ENCODE measurements around the gene PNKD. TPM values are rescaled to one million over a fixed set of nuclear protein-coding genes. Genes with fewer than 3 reads are reported as not detected.

The PNKD gene
- total and polyA plus RNA-seq, 2 donors (not counting 1 experiment from before 2014, with no cell fraction given): 27.7 to 29.1 TPM

- Histone ChIP-seq H3K79me2 (ENCODE audit: control insufficient read depth, insufficient read depth, low read length) (peaks cover 33% of the 10 kb centered on the region), H2AFZ (ENCODE audit: low read length) (no peak overlapping the region), H3K9ac (ENCODE audit: insufficient read depth, low read length) (no peak overlapping the region), H4K20me1 (ENCODE audit: control insufficient read depth, extremely low read depth, insufficient read depth, low read length) (no peaks in the 10 kb centered on the region), H3K4me3 (replicated peaks in 1 of 4; ENCODE audit: control extremely low read depth in 1 of 4, insufficient read depth in 1 of 4, low read depth in 3 of 4, low read length in 4 of 4) (no peak overlapping the region), H3K9me3 (ENCODE audit: control insufficient read depth, insufficient read depth, low read depth, low read length) (no peaks in the 10 kb centered on the region), H3K4me1 (ENCODE audit: control insufficient read depth, extremely low read depth, insufficient read depth, low read length) (peaks cover 17% of the 10 kb centered on the region), H3K27ac (ENCODE audit: insufficient read depth, low read length) (no peak overlapping the region), H3K4me2 (ENCODE audit: extremely low read depth, insufficient read depth, low read length) (no peak overlapping the region), H3K36me3 (ENCODE audit: control insufficient read depth, insufficient read depth, low read length) (no peaks in the 10 kb centered on the region), H3K27me3 (ENCODE audit: control insufficient read depth, insufficient read depth, low read length) (no peaks in the 10 kb centered on the region)
- DNase-seq (ENCODE audit: low read depth in 2 of 2): no peak
- TF ChIP-seq CTCF (conservative IDR thresholded peaks at IDR 0.05 in 1 of 2, IDR thresholded peaks at IDR 0.05 in 1 of 2; ENCODE audit: low read depth in 1 of 2, low read length in 2 of 2): no peak
- TF ChIP-seq EZH2 (IDR thresholded peaks at IDR 0.05; ENCODE audit: low read length, missing control alignments): no peak
Measured at GRCh38 chr2:218293715-218294429, 23.6 kb downstream of the PNKD start.

GRCh38 chr2:218294430-218295022, 24.2 kb downstream of the PNKD start:
- H3K27me3 ChIP-seq (ENCODE audit: control insufficient read depth, insufficient read depth, low read length): no peaks in the 10 kb centered on the region
- TF ChIP-seq CTCF (conservative IDR thresholded peaks at IDR 0.05 in 1 of 2, IDR thresholded peaks at IDR 0.05 in 1 of 2; ENCODE audit: low read depth in 1 of 2, low read length in 2 of 2): no peak
- no peak for TF ChIP-seq EZH2 (IDR thresholded peaks at IDR 0.05; ENCODE audit: low read length, missing control alignments)
- no peak overlapping the region for H3K27ac ChIP-seq (ENCODE audit: insufficient read depth, low read length)
- DNase-seq (ENCODE audit: low read depth in 2 of 2): no peak
- no peak overlapping the region for H2AFZ ChIP-seq (ENCODE audit: low read length)
- no peak overlapping the region for H3K9ac ChIP-seq (ENCODE audit: insufficient read depth, low read length)
- no peak overlapping the region for H3K4me2 ChIP-seq (ENCODE audit: extremely low read depth, insufficient read depth, low read length)
- H3K79me2 ChIP-seq (ENCODE audit: control insufficient read depth, insufficient read depth, low read length): peaks cover 27% of the 10 kb centered on the region
- H4K20me1 ChIP-seq (ENCODE audit: control insufficient read depth, extremely low read depth, insufficient read depth, low read length): no peaks in the 10 kb centered on the region
- H3K9me3 ChIP-seq (ENCODE audit: control insufficient read depth, insufficient read depth, low read depth, low read length): no peaks in the 10 kb centered on the region
- H3K4me3 ChIP-seq (replicated peaks in 1 of 4; ENCODE audit: control extremely low read depth in 1 of 4, insufficient read depth in 1 of 4, low read depth in 3 of 4, low read length in 4 of 4): no peak overlapping the region
- H3K36me3 ChIP-seq (ENCODE audit: control insufficient read depth, insufficient read depth, low read length): no peaks in the 10 kb centered on the region
- peaks cover 16% of the 10 kb centered on the region for H3K4me1 ChIP-seq (ENCODE audit: control insufficient read depth, extremely low read depth, insufficient read depth, low read length)

- peaks cover 11% of the 10 kb centered on the region for H3K4me1 ChIP-seq (ENCODE audit: control insufficient read depth, extremely low read depth, insufficient read depth, low read length)
- no peaks in the 10 kb centered on the region for H3K36me3 ChIP-seq (ENCODE audit: control insufficient read depth, insufficient read depth, low read length)
- no peaks in the 10 kb centered on the region for H3K27me3 ChIP-seq (ENCODE audit: control insufficient read depth, insufficient read depth, low read length)
- no peak for DNase-seq (ENCODE audit: low read depth in 2 of 2)
- no peak overlapping the region for H3K27ac ChIP-seq (ENCODE audit: insufficient read depth, low read length)
- no peak overlapping the region for H2AFZ ChIP-seq (ENCODE audit: low read length)
- H3K79me2 ChIP-seq (ENCODE audit: control insufficient read depth, insufficient read depth, low read length): peaks cover 22% of the 10 kb centered on the region
- no peak overlapping the region for H3K4me3 ChIP-seq (replicated peaks in 1 of 4; ENCODE audit: control extremely low read depth in 1 of 4, insufficient read depth in 1 of 4, low read depth in 3 of 4, low read length in 4 of 4)
- H3K4me2 ChIP-seq (ENCODE audit: extremely low read depth, insufficient read depth, low read length): no peak overlapping the region
- TF ChIP-seq EZH2 (IDR thresholded peaks at IDR 0.05; ENCODE audit: low read length, missing control alignments) (no peak), CTCF (conservative IDR thresholded peaks at IDR 0.05 in 1 of 2, IDR thresholded peaks at IDR 0.05 in 1 of 2; ENCODE audit: low read depth in 1 of 2, low read length in 2 of 2) (no peak)
- no peak overlapping the region for H3K9ac ChIP-seq (ENCODE audit: insufficient read depth, low read length)
- no peaks in the 10 kb centered on the region for H3K9me3 ChIP-seq (ENCODE audit: control insufficient read depth, insufficient read depth, low read depth, low read length)
- no peaks in the 10 kb centered on the region for H4K20me1 ChIP-seq (ENCODE audit: control insufficient read depth, extremely low read depth, insufficient read depth, low read length)
Measured at GRCh38 chr2:218295029-218295428, 24.7 kb downstream of the PNKD start.
